ENCODE measurements around the gene WNK3. TPM values are rescaled to one million over a fixed set of nuclear protein-coding genes. Genes with fewer than 3 reads are reported as not detected.

WNK3 gene
- total and polyA plus RNA-seq, 2 of the 13 experiments (the other 11 are each of a cell fraction or from before 2014, with no cell fraction given): 0.12 to 0.62 TPM

DNA sequence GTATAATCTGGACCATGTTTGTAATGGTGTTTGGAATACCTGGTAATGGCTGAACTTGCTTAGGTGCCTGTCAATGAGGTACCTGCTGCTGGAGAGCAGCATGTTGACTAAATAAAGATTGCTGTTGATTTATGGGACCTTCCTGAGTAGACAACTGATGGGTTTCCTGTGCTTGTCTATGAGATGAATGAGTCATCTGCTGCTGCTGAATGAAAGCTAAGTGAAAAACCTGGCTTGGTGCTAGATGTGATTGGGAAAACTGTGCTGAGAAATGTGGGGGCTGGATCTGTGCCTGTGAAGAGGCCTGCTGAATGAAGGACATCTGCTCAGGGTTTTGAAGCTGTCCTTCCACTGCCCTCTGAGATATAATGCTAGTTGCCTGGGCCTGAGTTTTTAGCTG lies 69.6 kb downstream of the WNK3 start:
- Histone ChIP-seq H3K79me2 (ENCODE audit: insufficient read depth, low read length) (no peaks in the 10 kb centered on the region), H4K20me1 (ENCODE audit: insufficient read depth, low read length) (no peaks in the 10 kb centered on the region), H3K27ac (ENCODE audit: extremely low read length, insufficient read depth, low read length) (no peak overlapping the region), H3K9me3 (ENCODE audit: low read length) (no peaks in the 10 kb centered on the region), H3K4me1 (ENCODE audit: insufficient read depth, low read length) (peaks cover 53% of the 10 kb centered on the region), H3K27me3 (ENCODE audit: control insufficient read depth in 1 of 2, insufficient read depth in 2 of 2, low read length in 2 of 2) (no peaks in the 10 kb centered on the region), H3K36me3 (replicated peaks in 1 of 2; ENCODE audit: control insufficient read depth in 1 of 2, insufficient read depth in 2 of 2, low read length in 2 of 2) (no peaks in the 10 kb centered on the region), H3K4me2 (ENCODE audit: low read depth, low read length) (no peak overlapping the region), H3K4me3 (replicated peaks in 1 of 3; ENCODE audit: insufficient read depth in 1 of 3, low read depth in 2 of 3, low read length in 3 of 3) (no peak overlapping the region), H2AFZ (ENCODE audit: low read length) (no peak overlapping the region), H3K9ac (ENCODE audit: insufficient read depth, low read depth, low read length) (no peak overlapping the region)
- FAIRE-seq (no peak), DNase-seq (ENCODE audit: low spot score) (peak; percentile 45), ATAC-seq (peak; percentile 78)
- intact Hi-C loops (cut with micrococcal nuclease; ENCODE audit: unreplicated experiment): no loop called here
- CTCF ChIA-PET (ENCODE audit: low intra/inter-chr PET ratio, low total read pairs): no interaction called here
- in situ Hi-C loops (cut with HindIII; ENCODE audit: extremely low pct_ligation_motif_present, low pct_unique_long_range_greater_than_20kb): no loop called here
- POLR2A ChIA-PET: interaction anchor here (0.9 kb wide), 1 partner anchor 105 kb away, joined by 3 read pairs; the partner anchor contains the start of gene FAM120C
- no TSS peak for BruUV-seq (replicated peaks)
- TF ChIP-seq KDM1A (CRISPR knock-in tag; IDR thresholded peaks at IDR 0.05) (no peak), SOX13 (IDR thresholded peaks at IDR 0.05) (no peak), SOX13 (CRISPR knock-in tag; conservative IDR thresholded peaks at IDR 0.05 in 1 of 2, IDR thresholded peaks at IDR 0.05 in 1 of 2) (0 out of 4 replicates have a peak, but pooled peaks of 1 of the 2 experiments have one; percentile 7), PTBP1 (IDR thresholded peaks at IDR 0.05; ENCODE audit: low read depth, low read length, poor library complexity, severe bottlenecking) (no peak), HNRNPUL1 (IDR thresholded peaks at IDR 0.05; ENCODE audit: low read depth, low read length) (no peak), MEIS2 (CRISPR knock-in tag; IDR thresholded peaks at IDR 0.05) (peak; percentile 45; the same call in 1 of the 2 replicates), FOSL1 (CRISPR knock-in tag; IDR thresholded peaks at IDR 0.05; ENCODE audit: borderline replicate concordance) (peak; percentile 17; the same call in 1 of the 2 replicates), FOXA1 (IDR thresholded peaks at IDR 0.05) (no peak), FOXA1 (CRISPR knock-in tag; IDR thresholded peaks at IDR 0.05) (0 out of 2 replicates have a peak, but pooled peaks have one; percentile 33), U2AF2 (IDR thresholded peaks at IDR 0.05; ENCODE audit: low read depth, low read length) (no peak), ADNP (CRISPR knock-in tag; IDR thresholded peaks at IDR 0.05) (no peak), HDAC1 (CRISPR knock-in tag; IDR thresholded peaks at IDR 0.05) (no peak), CAMTA2 (CRISPR knock-in tag; IDR thresholded peaks at IDR 0.05; ENCODE audit: borderline replicate concordance) (no peak), FOXA3 (CRISPR knock-in tag; IDR thresholded peaks at IDR 0.05) (peak; percentile 65), FOSL2 (CRISPR knock-in tag; IDR thresholded peaks at IDR 0.05) (peak; percentile 86)
- TF ChIP-seq, protein P1, sequence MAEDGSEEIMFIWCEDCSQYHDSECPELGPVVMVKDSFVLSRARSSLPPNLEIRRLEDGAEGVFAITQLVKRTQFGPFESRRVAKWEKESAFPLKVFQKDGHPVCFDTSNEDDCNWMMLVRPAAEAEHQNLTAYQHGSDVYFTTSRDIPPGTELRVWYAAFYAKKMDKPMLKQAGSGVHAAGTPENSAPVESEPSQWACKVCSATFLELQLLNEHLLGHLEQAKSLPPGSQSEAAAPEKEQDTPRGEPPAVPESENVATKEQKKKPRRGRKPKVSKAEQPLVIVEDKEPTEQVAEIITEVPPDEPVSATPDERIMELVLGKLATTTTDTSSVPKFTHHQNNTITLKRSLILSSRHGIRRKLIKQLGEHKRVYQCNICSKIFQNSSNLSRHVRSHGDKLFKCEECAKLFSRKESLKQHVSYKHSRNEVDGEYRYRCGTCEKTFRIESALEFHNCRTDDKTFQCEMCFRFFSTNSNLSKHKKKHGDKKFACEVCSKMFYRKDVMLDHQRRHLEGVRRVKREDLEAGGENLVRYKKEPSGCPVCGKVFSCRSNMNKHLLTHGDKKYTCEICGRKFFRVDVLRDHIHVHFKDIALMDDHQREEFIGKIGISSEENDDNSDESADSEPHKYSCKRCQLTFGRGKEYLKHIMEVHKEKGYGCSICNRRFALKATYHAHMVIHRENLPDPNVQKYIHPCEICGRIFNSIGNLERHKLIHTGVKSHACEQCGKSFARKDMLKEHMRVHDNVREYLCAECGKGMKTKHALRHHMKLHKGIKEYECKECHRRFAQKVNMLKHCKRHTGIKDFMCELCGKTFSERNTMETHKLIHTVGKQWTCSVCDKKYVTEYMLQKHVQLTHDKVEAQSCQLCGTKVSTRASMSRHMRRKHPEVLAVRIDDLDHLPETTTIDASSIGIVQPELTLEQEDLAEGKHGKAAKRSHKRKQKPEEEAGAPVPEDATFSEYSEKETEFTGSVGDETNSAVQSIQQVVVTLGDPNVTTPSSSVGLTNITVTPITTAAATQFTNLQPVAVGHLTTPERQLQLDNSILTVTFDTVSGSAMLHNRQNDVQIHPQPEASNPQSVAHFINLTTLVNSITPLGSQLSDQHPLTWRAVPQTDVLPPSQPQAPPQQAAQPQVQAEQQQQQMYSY (CRISPR knock-in tag; IDR thresholded peaks at IDR 0.05): peak; percentile 85
- TF ChIP-seq, protein P2, sequence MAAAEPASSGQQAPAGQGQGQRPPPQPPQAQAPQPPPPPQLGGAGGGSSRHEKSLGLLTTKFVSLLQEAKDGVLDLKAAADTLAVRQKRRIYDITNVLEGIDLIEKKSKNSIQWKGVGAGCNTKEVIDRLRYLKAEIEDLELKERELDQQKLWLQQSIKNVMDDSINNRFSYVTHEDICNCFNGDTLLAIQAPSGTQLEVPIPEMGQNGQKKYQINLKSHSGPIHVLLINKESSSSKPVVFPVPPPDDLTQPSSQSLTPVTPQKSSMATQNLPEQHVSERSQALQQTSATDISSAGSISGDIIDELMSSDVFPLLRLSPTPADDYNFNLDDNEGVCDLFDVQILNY (CRISPR knock-in tag; conservative IDR thresholded peaks at IDR 0.05): no peak
- TF ChIP-seq, protein P3, sequence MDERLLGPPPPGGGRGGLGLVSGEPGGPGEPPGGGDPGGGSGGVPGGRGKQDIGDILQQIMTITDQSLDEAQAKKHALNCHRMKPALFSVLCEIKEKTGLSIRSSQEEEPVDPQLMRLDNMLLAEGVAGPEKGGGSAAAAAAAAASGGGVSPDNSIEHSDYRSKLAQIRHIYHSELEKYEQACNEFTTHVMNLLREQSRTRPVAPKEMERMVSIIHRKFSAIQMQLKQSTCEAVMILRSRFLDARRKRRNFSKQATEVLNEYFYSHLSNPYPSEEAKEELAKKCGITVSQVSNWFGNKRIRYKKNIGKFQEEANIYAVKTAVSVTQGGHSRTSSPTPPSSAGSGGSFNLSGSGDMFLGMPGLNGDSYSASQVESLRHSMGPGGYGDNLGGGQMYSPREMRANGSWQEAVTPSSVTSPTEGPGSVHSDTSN (CRISPR knock-in tag; IDR thresholded peaks at IDR 0.05): 0 out of 2 replicates have a peak, but pooled peaks have one; percentile 11
- TF ChIP-seq, protein P4, sequence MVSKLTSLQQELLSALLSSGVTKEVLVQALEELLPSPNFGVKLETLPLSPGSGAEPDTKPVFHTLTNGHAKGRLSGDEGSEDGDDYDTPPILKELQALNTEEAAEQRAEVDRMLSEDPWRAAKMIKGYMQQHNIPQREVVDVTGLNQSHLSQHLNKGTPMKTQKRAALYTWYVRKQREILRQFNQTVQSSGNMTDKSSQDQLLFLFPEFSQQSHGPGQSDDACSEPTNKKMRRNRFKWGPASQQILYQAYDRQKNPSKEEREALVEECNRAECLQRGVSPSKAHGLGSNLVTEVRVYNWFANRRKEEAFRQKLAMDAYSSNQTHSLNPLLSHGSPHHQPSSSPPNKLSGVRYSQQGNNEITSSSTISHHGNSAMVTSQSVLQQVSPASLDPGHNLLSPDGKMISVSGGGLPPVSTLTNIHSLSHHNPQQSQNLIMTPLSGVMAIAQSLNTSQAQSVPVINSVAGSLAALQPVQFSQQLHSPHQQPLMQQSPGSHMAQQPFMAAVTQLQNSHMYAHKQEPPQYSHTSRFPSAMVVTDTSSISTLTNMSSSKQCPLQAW (CRISPR knock-in tag; IDR thresholded peaks at IDR 0.05): no peak
